IPS-20b (cell line): ENCODE measurements around the gene LMNB1.
"Not testable (repeated sequence)": the region's sequence is repeated elsewhere in the genome, so short reads cannot be mapped to it uniquely, and the experiment has no call there.

Source experiments
- H3K27ac ChIP-seq: one replicate; pipeline ENCODE4 v1.5.1; 2013; ENCODE audit warnings: low read length
- H3K27me3 ChIP-seq: 2 replicates; pipeline ENCODE4 v1.6.1; 2013; ENCODE audit warnings: mild to moderate bottlenecking, low read length, inconsistent platforms; ENCODE audit not compliant: insufficient read depth
- H3K36me3 ChIP-seq: 2 replicates; pipeline ENCODE4 v1.6.1; 2013; ENCODE audit warnings: low read depth, mild to moderate bottlenecking, inconsistent platforms, low read length, moderate library complexity; ENCODE audit not compliant: insufficient read depth
- H3K4me1 ChIP-seq: 2 replicates; pipeline ENCODE4 v1.6.1; 2013; ENCODE audit warnings: mild to moderate bottlenecking, control low read depth, inconsistent platforms, low read length, moderate library complexity; ENCODE audit not compliant: insufficient read depth
- H3K4me3 ChIP-seq: 2 replicates; pipeline ENCODE4 v1.5.1; 2013; ENCODE audit warnings: mild to moderate bottlenecking, low read length, inconsistent platforms
- H3K9ac ChIP-seq: 2 replicates; pipeline ENCODE4 v1.6.1; 2013; ENCODE audit warnings: low read depth, mild to moderate bottlenecking, inconsistent platforms, low read length, moderate library complexity
- H3K9me3 ChIP-seq: 2 replicates; pipeline ENCODE4 v1.6.1; 2013; ENCODE audit warnings: mild to moderate bottlenecking, low read depth, low read length, inconsistent platforms; ENCODE audit not compliant: insufficient read depth

Gene LMNB1, protein sequence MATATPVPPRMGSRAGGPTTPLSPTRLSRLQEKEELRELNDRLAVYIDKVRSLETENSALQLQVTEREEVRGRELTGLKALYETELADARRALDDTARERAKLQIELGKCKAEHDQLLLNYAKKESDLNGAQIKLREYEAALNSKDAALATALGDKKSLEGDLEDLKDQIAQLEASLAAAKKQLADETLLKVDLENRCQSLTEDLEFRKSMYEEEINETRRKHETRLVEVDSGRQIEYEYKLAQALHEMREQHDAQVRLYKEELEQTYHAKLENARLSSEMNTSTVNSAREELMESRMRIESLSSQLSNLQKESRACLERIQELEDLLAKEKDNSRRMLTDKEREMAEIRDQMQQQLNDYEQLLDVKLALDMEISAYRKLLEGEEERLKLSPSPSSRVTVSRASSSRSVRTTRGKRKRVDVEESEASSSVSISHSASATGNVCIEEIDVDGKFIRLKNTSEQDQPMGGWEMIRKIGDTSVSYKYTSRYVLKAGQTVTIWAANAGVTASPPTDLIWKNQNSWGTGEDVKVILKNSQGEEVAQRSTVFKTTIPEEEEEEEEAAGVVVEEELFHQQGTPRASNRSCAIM

GRCh38 chr5:126776499-126777256, at the start of gene LMNB1:
TSS of gene LMNB1 (plus strand) at chr5:126777136. CDS start at chr5:126777509, 373 bp downstream.
- Histone ChIP-seq H3K9me3 (no peaks in the 10 kb centered on the region), H3K4me3 (peak within 1 kb of the TSS; percentile 97), H3K4me1 (peaks cover 14% of the 10 kb centered on the region), H3K9ac (peak within 1 kb of the TSS; percentile 100), H3K27me3 (no peaks in the 10 kb centered on the region), H3K36me3 (peaks cover 18% of the 10 kb centered on the region; the same call in 1 of the 2 replicates), H3K27ac (peak within 1 kb of the TSS; percentile 100)

GRCh38 chr5:126732716-126733115, 44.2 kb upstream of the LMNB1 start:
- no peaks in the 10 kb centered on the region for H3K36me3 ChIP-seq
- peaks cover 5% of the 10 kb centered on the region; the same call in 1 of the 2 replicates for H3K4me1 ChIP-seq
- no peak overlapping the region for H3K27ac ChIP-seq
- no peaks in the 10 kb centered on the region for H3K27me3 ChIP-seq
- H3K9me3 ChIP-seq = no peaks in the 10 kb centered on the region
- H3K9ac ChIP-seq = no peak overlapping the region
- H3K4me3 ChIP-seq = no peak overlapping the region

DNA sequence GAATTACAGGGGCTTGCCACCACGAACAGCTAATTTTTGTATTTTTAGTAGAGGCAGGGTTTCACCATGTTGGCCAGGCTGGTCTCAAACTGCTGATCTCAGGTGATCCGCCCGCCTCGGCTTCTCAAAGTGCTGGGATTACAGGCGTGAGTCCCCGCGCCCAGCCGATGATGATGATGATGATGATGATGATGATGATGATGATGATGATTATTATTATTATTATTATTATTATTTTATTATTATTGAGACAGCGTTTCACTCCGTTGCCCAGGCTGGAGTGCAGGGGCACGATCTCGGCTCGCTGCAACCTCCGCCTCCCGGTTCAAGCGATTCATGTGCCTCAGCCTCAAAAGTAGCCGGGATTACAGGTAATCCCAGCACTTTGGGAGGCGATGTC, 42.4 kb upstream of the LMNB1 start:
- H3K27me3 ChIP-seq, H3K9me3 ChIP-seq, H3K9ac ChIP-seq, H3K4me3 ChIP-seq, H3K36me3 ChIP-seq, H3K27ac ChIP-seq, H3K4me1 ChIP-seq: not testable (repeated sequence)

GRCh38 chr5:126736141-126736540, 40.8 kb upstream of the LMNB1 start:
- no peaks in the 10 kb centered on the region for H3K36me3 ChIP-seq
- no peaks in the 10 kb centered on the region for H3K9me3 ChIP-seq
- peaks cover 5% of the 10 kb centered on the region; the same call in 1 of the 2 replicates for H3K4me1 ChIP-seq
- H3K4me3 ChIP-seq = no peak overlapping the region
- H3K9ac ChIP-seq = no peak overlapping the region
- no peaks in the 10 kb centered on the region for H3K27me3 ChIP-seq
- H3K27ac ChIP-seq = no peak overlapping the region

DNA sequence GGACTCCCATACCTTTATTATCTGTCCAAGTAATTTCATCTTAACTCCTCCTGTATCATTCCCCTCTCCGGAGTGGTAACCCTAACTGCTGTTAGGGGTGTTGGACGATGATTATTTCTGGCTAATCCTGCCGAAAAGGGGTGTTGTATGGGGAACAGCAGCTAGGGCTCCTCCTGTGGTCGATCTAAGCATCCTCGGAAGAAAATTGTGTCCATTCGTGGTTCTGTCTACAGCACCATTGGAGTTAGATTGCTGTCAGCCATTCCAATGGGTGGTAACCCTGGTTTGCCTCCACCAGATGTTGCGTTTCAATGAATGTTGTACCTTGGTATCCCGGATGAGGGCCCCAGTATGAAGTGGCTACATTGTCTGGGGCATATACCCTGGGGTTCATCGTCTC, 35.6 kb upstream of the LMNB1 start:
- no peaks in the 10 kb centered on the region for H3K9me3 ChIP-seq
- no peak overlapping the region for H3K9ac ChIP-seq
- H3K27ac ChIP-seq = no peak overlapping the region

GRCh38 chr5:126742425-126742824, 34.5 kb upstream of the LMNB1 start:
- peaks cover 3% of the 10 kb centered on the region; the same call in 1 of the 2 replicates for H3K4me1 ChIP-seq
- H3K9me3 ChIP-seq = no peaks in the 10 kb centered on the region
- H3K4me3 ChIP-seq = no peak overlapping the region
- H3K36me3 ChIP-seq = no peaks in the 10 kb centered on the region
- no peak overlapping the region for H3K27ac ChIP-seq
- no peak overlapping the region for H3K9ac ChIP-seq
- no peaks in the 10 kb centered on the region for H3K27me3 ChIP-seq

More for the DNA sequence above, 35.6 kb upstream of the LMNB1 start:
- no peaks in the 10 kb centered on the region for H3K36me3 ChIP-seq
- H3K4me1 ChIP-seq = peaks cover 3% of the 10 kb centered on the region; the same call in 1 of the 2 replicates
- H3K4me3 ChIP-seq = no peak overlapping the region
- no peaks in the 10 kb centered on the region for H3K27me3 ChIP-seq

DNA sequence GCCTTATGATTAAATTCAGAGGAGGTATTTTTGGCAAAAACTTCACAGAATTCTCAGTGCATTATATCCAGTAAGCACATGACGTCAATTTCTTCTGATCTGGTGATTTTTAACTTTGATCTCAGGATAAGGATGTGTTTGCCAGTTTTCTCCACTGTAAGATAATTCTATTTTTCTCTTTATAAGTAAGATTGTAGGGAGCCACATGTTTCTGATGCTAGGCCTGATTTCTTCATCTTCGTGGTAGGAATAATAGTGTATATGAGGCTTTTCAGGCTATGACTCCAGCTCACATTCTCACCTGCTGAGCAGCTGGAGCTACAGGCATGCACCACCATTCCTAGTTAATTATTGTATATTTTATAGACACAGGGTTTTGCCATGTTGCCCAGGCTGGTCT, 32.1 kb upstream of the LMNB1 start:
- Histone ChIP-seq H3K27ac (no peak overlapping the region), H3K9ac (no peak overlapping the region), H3K36me3 (no peaks in the 10 kb centered on the region), H3K9me3 (no peaks in the 10 kb centered on the region), H3K4me1 (peaks cover 12% of the 10 kb centered on the region), H3K4me3 (no peak overlapping the region), H3K27me3 (no peaks in the 10 kb centered on the region)

- Histone ChIP-seq H3K27ac (no peak overlapping the region), H3K36me3 (no peaks in the 10 kb centered on the region), H3K9ac (no peak overlapping the region), H3K27me3 (no peaks in the 10 kb centered on the region), H3K9me3 (no peaks in the 10 kb centered on the region), H3K4me1 (peaks cover 12% of the 10 kb centered on the region), H3K4me3 (no peak overlapping the region)
Measured at GRCh38 chr5:126745259-126745992, 31.5 kb upstream of the LMNB1 start.

DNA sequence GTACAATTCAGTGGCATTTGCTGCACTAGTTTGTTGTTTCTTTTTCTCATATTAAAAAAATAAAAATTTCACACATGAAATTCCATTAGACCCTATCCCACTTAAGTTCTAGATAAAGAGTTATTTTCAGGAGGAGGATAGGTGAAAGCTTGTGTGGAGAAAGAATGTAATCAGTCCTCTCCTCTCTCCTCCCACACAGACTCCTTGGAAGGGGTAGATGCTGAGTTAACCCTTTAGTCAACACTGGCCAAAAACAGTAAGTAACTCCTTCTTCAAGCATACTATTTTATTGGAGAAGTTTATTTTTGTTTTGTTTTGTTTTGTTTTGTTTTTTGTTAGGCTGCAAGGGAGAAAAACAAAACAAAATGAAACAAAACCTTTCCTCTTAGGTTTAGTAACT, 30.6 kb upstream of the LMNB1 start:
- no peak overlapping the region for H3K9ac ChIP-seq
- H3K4me1 ChIP-seq = peaks cover 12% of the 10 kb centered on the region
- H3K27me3 ChIP-seq = no peaks in the 10 kb centered on the region
- H3K9me3 ChIP-seq = no peaks in the 10 kb centered on the region
- H3K4me3 ChIP-seq = no peak overlapping the region
- no peaks in the 10 kb centered on the region for H3K36me3 ChIP-seq
- H3K27ac ChIP-seq = no peak overlapping the region

GRCh38 chr5:126752081-126752785, 24.7 kb upstream of the LMNB1 start:
- no peak overlapping the region for H3K27ac ChIP-seq
- no peak overlapping the region for H3K9ac ChIP-seq
- H3K4me1 ChIP-seq = peaks cover 9% of the 10 kb centered on the region
- H3K9me3 ChIP-seq = no peaks in the 10 kb centered on the region
- H3K36me3 ChIP-seq = no peaks in the 10 kb centered on the region
- no peak overlapping the region for H3K4me3 ChIP-seq
- no peaks in the 10 kb centered on the region for H3K27me3 ChIP-seq

DNA sequence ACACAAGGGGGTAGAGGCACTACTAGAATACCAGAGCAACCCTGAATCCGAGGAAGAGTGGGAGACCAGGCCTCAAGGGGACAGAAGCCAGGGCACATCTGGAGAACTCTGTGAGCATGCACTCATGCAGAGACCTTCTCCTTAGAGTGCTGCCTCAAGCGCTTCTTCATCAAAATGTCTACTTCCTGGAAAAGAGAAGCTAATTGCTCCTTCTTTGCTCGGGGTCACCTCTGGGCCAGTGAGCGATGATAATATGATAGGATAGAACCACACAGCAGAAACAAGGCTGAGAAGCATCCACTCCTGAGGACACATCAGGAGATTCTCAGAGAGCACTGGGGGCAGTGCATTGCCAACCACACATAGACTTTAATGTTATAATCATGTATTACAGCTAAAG, 23.7 kb upstream of the LMNB1 start:
- H3K9me3 ChIP-seq = no peaks in the 10 kb centered on the region
- H3K27me3 ChIP-seq = no peaks in the 10 kb centered on the region
- H3K4me3 ChIP-seq = no peak overlapping the region
- H3K4me1 ChIP-seq = peaks cover 2% of the 10 kb centered on the region; the same call in 1 of the 2 replicates
- no peak overlapping the region for H3K27ac ChIP-seq
- H3K36me3 ChIP-seq = no peaks in the 10 kb centered on the region
- H3K9ac ChIP-seq = no peak overlapping the region
